GM10266 (cell line): ENCODE data around the gene FRRS1L.

Experiments used
- DNase-seq: peaks from one replicate; pipeline ENCODE4 v3.0.0; 2012; ENCODE audit errors: extremely low spot score
- TF ChIP-seq, protein P1 (sequence below): IDR thresholded peaks from 2 replicates; pipeline ENCODE4 v1.5.1; 2012; ENCODE audit warnings: mild to moderate bottlenecking, low read depth; ENCODE audit not compliant: control insufficient read depth, insufficient read depth; ENCODE audit errors: missing control alignments

The FRRS1L gene

DNA sequence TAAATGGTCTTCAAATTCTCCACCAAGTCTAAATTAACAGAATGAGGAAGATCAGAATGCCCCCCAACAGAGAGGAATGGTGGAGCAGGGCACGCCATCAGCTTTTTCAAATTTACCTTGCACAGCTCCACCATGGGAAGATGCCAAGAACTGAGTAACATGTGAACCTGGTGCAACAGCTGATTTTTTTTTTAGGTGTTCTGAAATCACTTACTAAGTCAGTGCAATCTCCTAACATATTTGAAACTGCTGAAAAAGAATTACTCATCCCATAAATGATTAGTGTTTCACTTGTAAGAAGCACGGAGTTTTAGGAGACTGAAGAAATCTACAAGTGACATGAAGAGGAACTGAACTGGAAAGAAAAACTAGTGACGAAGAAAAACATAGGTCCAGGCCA lies 52.4 kb downstream of the FRRS1L start:
- TF ChIP-seq, protein P1, sequence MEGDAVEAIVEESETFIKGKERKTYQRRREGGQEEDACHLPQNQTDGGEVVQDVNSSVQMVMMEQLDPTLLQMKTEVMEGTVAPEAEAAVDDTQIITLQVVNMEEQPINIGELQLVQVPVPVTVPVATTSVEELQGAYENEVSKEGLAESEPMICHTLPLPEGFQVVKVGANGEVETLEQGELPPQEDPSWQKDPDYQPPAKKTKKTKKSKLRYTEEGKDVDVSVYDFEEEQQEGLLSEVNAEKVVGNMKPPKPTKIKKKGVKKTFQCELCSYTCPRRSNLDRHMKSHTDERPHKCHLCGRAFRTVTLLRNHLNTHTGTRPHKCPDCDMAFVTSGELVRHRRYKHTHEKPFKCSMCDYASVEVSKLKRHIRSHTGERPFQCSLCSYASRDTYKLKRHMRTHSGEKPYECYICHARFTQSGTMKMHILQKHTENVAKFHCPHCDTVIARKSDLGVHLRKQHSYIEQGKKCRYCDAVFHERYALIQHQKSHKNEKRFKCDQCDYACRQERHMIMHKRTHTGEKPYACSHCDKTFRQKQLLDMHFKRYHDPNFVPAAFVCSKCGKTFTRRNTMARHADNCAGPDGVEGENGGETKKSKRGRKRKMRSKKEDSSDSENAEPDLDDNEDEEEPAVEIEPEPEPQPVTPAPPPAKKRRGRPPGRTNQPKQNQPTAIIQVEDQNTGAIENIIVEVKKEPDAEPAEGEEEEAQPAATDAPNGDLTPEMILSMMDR: no peak
- DNase-seq: no peak

DNA sequence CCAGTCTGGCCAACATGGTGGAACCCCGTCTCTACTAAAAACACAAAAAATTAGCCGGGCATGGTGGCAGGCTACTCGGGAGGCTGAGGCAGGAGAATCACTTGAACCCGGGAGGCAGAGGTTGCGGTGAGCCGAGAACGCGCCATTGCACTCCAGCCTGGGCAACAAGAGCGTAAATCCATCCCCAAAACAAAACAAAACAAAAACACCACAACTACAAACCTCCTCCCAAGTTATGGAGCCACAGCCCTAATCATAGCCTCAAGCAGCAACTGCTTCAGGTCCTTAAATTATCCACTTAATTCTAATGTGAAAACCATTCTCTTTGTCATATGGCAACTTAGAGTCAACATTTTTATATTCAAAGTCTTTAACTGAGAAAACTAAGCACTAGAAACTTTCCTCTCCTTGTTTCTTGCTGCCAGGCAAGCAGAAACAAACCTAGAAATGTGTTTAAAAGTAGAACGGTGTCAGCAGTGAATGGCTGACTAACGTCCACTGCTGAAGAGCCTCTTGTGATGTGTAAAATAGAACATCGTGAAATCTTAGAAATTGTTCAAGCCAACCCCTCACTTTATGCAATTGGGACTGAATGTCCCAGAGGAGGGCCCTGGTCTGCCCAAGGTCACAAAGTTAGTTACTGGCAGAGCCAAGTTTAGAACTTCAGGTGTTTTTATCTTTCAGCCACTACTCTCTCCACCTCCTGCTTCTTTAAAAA lies 53.0 kb downstream of the FRRS1L start:
- no peak for DNase-seq
- TF ChIP-seq, protein P1: no peak

DNA sequence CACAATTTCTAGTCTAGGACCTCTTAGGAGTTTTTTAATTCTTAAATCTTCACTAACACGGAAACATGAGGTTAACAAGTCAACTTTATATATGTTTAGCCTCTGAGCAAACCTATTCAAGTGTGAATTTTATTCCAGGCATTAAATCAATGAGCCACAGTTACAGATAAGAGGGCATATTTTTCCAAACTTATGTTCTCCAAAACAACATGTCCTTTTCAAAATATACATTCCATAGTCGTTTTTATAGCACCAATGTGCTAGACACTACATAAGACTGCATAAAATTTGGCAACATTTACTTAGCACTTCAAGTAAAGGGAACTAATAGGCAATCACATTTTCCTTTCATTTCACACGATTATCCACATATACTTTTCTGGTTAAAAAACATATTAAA lies 53.8 kb downstream of the FRRS1L start:
- TF ChIP-seq, protein P1: no peak
- no peak for DNase-seq

DNA sequence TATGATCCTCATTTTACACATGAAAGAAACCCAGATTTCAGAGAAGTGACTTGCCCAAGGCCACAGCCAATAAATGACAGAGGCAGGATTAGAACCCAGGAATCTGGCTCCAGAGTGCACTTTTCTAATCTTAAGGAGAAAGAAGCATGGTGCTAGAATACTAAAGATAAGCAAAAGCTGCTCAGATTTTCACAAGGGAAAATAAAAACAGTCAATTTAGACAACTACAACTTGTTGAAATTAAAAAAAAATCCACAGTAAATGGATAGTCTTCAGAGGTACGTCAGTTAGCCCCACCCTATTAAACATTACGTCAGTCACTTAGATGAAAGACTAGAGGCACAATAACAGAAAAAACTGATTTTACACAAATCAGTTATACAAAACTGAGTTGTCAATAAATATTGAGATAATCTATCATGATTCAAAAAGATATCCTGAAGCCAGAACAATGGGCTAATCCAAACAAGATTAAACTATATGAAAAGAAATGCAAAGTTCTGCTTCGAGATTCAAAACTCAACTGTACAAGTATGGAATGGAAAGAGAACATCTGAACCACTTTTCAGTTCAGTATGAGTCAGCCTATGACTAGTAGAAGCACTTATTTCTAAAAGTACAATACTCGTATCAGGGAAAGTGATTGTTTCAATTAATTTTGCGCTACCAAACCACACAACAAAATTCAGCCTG lies 56.6 kb downstream of the FRRS1L start:
- DNase-seq: no peak
- TF ChIP-seq, protein P1: no peak

DNA sequence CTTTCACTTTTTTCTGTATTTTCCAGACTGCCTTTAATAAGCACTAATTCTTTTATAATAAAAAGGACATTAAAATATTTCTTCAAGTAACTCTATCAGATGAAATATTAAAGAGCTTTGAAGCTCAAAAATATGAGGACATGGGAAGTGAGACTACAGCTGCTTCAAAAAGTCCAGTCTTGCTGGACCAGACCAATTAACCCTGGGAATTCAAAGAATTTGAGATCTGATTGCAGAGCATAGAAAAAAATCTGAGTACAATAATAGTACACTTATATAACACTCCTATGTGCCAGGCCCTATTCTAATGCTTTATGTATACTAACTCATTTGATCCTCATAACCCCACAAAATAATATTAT lies 57.1 kb downstream of the FRRS1L start:
- TF ChIP-seq, protein P1: no peak
- DNase-seq: no peak

DNA sequence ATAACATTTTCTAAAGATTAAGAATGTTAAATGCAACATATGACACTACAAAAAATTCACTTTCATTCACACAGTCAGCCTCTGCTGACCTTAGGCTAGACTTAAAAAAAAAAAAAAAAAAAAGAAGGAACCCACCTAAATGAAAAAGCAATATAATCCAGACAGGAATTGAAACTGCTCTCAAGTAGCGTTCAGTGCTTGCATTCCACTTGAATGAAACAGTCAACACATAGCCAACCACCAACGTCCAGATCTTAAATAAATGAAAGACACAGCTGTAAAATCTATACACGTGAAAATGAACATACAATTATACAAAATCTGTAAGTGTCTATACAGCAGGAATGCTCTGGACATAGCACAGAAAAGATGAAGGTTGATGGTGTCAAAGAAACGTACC lies 58.7 kb downstream of the FRRS1L start:
- no peak for DNase-seq
- TF ChIP-seq, protein P1: no peak
